HL-60 (cell line): ENCODE results near the gene DSTYK.
A peak's percentile ranks its signal among the peaks of the same experiment; 100 is the strongest.

ENCODE experiments used
- DNase-seq, 2 experiments: peaks; one replicate each; pipeline ENCODE4 v3.0.0-alpha.2; 2010 to 2020; ENCODE audit warnings: low read depth in 1 of 2, low spot score in 1 of 2
- H3K27ac ChIP-seq: fragments of 250-450 bp; sonication (Bioruptor Pico); replicated peaks from 2 replicates; pipeline ENCODE4 v1.5.1; 2020; ENCODE audit warnings: mild to moderate bottlenecking, moderate library complexity
- H3K27me3 ChIP-seq: fragments of 250-450 bp; sonication (Bioruptor Pico); 2 replicates; pipeline ENCODE4 v1.5.1; 2021; ENCODE audit warnings: mild to moderate bottlenecking, moderate library complexity; ENCODE audit not compliant: insufficient read depth, poor library complexity, severe bottlenecking
- H3K4me3 ChIP-seq: replicated peaks from 2 replicates; pipeline ENCODE4 v1.5.1; 2011; ENCODE audit warnings: mild to moderate bottlenecking, control low read depth, low read length; ENCODE audit not compliant: insufficient read depth
- GABPA ChIP-seq: IDR thresholded peaks from 2 replicates; pipeline ENCODE4 v1.6.1; 2012; ENCODE audit warnings: low read depth
- POLR2AphosphoS5 ChIP-seq: IDR thresholded peaks from 2 replicates; pipeline ENCODE4 v1.6.1; 2012; ENCODE audit warnings: low read depth
- SPI1 ChIP-seq: IDR thresholded peaks from 2 replicates; pipeline ENCODE4 v1.6.1; 2012; ENCODE audit warnings: low read depth, mild to moderate bottlenecking, borderline replicate concordance
- TF ChIP-seq, protein P1 (sequence below): IDR thresholded peaks from one replicate; pipeline ENCODE4 v1.5.1; 2011; ENCODE audit warnings: low read length, control low read depth, inconsistent platforms; ENCODE audit not compliant: insufficient read depth
- TF ChIP-seq, protein P2 (sequence below): IDR thresholded peaks from 2 replicates; pipeline ENCODE4 v1.6.1; 2012; ENCODE audit warnings: low read depth; ENCODE audit not compliant: insufficient replicate concordance

DSTYK gene

DNA sequence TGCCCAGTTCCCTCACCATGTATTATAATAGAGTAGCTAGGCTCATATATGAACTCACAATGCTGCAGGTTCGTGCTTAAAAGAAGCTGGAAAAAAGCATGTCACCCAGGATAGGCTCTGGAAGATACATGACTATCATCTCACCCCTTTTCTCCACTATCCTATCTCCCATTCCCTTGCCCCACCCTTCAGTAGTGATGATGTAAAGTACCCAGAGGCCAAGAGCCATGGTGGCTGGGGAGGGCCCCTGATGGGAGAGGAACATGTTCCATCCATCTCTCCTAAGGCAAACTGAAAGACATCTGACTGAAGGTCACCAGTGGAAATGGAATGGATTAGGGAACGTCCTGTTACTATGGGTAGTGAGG, 69.4 kb downstream of the DSTYK start:
- Histone ChIP-seq H3K4me3 (no peak overlapping the region), H3K27ac (no peak overlapping the region), H3K27me3 (no peaks in the 10 kb centered on the region)
- DNase-seq: no peak
- TF ChIP-seq, protein P1, sequence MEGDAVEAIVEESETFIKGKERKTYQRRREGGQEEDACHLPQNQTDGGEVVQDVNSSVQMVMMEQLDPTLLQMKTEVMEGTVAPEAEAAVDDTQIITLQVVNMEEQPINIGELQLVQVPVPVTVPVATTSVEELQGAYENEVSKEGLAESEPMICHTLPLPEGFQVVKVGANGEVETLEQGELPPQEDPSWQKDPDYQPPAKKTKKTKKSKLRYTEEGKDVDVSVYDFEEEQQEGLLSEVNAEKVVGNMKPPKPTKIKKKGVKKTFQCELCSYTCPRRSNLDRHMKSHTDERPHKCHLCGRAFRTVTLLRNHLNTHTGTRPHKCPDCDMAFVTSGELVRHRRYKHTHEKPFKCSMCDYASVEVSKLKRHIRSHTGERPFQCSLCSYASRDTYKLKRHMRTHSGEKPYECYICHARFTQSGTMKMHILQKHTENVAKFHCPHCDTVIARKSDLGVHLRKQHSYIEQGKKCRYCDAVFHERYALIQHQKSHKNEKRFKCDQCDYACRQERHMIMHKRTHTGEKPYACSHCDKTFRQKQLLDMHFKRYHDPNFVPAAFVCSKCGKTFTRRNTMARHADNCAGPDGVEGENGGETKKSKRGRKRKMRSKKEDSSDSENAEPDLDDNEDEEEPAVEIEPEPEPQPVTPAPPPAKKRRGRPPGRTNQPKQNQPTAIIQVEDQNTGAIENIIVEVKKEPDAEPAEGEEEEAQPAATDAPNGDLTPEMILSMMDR: no peak
- no peak for TF ChIP-seq POLR2AphosphoS5
- TF ChIP-seq, protein P2, sequence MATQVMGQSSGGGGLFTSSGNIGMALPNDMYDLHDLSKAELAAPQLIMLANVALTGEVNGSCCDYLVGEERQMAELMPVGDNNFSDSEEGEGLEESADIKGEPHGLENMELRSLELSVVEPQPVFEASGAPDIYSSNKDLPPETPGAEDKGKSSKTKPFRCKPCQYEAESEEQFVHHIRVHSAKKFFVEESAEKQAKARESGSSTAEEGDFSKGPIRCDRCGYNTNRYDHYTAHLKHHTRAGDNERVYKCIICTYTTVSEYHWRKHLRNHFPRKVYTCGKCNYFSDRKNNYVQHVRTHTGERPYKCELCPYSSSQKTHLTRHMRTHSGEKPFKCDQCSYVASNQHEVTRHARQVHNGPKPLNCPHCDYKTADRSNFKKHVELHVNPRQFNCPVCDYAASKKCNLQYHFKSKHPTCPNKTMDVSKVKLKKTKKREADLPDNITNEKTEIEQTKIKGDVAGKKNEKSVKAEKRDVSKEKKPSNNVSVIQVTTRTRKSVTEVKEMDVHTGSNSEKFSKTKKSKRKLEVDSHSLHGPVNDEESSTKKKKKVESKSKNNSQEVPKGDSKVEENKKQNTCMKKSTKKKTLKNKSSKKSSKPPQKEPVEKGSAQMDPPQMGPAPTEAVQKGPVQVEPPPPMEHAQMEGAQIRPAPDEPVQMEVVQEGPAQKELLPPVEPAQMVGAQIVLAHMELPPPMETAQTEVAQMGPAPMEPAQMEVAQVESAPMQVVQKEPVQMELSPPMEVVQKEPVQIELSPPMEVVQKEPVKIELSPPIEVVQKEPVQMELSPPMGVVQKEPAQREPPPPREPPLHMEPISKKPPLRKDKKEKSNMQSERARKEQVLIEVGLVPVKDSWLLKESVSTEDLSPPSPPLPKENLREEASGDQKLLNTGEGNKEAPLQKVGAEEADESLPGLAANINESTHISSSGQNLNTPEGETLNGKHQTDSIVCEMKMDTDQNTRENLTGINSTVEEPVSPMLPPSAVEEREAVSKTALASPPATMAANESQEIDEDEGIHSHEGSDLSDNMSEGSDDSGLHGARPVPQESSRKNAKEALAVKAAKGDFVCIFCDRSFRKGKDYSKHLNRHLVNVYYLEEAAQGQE: no peak
- TF ChIP-seq GABPA: no peak

DNA sequence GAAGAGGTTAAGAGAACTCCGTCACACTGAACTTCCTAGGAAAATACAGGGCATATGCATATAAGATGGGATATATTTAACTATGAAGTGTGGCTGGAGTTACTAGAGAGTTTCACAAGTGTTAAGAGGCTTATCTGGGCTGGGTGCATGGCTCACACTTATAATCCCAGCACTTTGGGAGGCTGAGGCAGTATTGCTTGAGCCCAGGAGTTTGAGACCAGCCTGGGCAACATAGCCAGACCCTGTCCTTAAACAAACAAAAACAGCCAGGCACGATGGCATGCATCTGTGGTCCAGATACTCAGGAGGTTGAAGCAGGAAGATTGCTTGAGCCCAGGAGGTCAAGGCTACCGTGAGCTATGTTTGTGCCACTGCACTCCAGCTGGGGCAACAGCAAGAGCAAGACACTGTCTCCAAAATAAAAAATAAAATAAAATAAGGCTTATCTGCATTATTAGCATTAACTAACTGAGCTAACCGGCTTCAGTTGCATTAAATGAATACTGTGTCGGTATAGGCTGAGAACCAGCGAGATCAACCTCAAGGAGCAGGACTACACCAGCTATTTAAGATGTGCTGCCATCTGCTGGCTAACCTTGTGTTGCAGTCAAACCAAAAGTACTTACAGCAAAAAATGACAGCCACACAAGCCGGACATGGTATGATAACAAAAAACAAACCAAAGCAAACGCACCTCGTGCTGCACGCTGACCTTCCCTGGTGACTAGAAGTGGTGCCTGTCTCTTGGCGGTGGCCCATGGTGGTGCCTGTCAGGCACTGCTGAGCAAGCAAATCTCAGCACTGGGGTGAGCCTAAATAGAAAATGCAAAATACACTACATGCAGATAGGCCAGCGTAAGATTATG, 70.0 kb downstream of the DSTYK start:
- H3K4me3 ChIP-seq: no peak overlapping the region
- H3K27ac ChIP-seq: no peak overlapping the region
- TF ChIP-seq, protein P1: peak; percentile 31
- TF ChIP-seq, protein P2: no peak
- DNase-seq: peak; percentile 51 to 73
- H3K27me3 ChIP-seq: no peaks in the 10 kb centered on the region

DNA sequence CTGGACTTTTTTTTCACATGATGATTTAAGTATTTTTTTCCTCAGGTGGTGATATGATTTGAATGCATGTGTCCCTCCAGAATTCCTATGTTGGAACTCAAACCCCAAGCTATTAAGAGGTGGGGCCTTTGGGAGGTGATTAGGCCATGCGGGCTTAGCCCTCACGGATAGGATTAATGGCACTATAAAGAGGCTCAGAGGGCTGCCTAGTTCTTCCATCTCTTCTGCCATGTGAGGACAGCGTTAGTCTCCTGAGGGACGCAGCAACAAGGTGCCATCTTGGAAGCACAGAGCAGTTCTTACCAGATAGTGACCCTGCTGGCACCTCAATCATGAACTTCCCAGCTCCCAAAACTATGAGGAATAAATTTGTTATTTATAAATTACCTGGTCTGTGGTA, 71.4 kb downstream of the DSTYK start:
- Histone ChIP-seq H3K4me3 (no peak overlapping the region), H3K27ac (no peak overlapping the region), H3K27me3 (no peaks in the 10 kb centered on the region)
- DNase-seq: no peak
- TF ChIP-seq, protein P1: no peak
- TF ChIP-seq, protein P2: no peak
- no peak for TF ChIP-seq GABPA
- no peak for TF ChIP-seq SPI1
- no peak for TF ChIP-seq POLR2AphosphoS5
